ENCODE measurements around the gene KAT8. TPM values are rescaled to one million over a fixed set of nuclear protein-coding genes. Genes with fewer than 3 reads are reported as not detected.
A peak's percentile ranks its signal among the peaks of the same experiment; 100 is the strongest.

KAT8 gene
- total RNA-seq, 2 experiments from 2014 or later = 86.9 to 95.3 TPM

- BruUV-seq (replicated peaks) = no TSS peak
- peak within 1 kb of the TSS; percentile 96 for H3K4me2 ChIP-seq (ENCODE audit: low read length)
- peaks cover 18% of the 10 kb centered on the region for H3K4me1 ChIP-seq (ENCODE audit: insufficient read depth, low read length, poor library complexity, severe bottlenecking)
- H3K4me3 ChIP-seq (ENCODE audit: low read depth, low read length, poor library complexity, severe bottlenecking) = peak within 1 kb of the TSS; percentile 87
- peak within 1 kb of the TSS; percentile 93 for H2AFZ ChIP-seq (ENCODE audit: low read length)
- intact Hi-C loops (cut with micrococcal nuclease; ENCODE audit: unreplicated experiment) = loop anchor here (2.0 kb wide), 1 partner anchor 35 kb away; no protein-coding TSS in a partner anchor
- H3K9me3 ChIP-seq (ENCODE audit: low read length) = no peaks in the 10 kb centered on the region
- peak; percentile 88 for DNase-seq (ENCODE audit: low spot score)
- H3K36me3 ChIP-seq (ENCODE audit: insufficient read depth, low read length) = peaks cover 32% of the 10 kb centered on the region
- H4K20me1 ChIP-seq (ENCODE audit: insufficient read depth, low read length) = no peaks in the 10 kb centered on the region
- ChIA-PET CTCF (ENCODE audit: unreplicated experiment) (no interaction called here), POLR2A (interaction anchor here (0.9 to 1.7 kb wide), 3 partner anchors 9 to 34 kb away, joined by 3 to 8 read pairs (median 3); partner anchors contain the start of gene KAT8)
- peak within 1 kb of the TSS; percentile 38 for H3K27ac ChIP-seq (ENCODE audit: low read depth, low read length, poor library complexity, severe bottlenecking)
- TF ChIP-seq CTCF (conservative IDR thresholded peaks at IDR 0.05; ENCODE audit: low read length) (no peak), EZH2phosphoT487 (IDR thresholded peaks at IDR 0.05; ENCODE audit: borderline replicate concordance, low read depth, low read length) (no peak)
- H3K79me2 ChIP-seq (ENCODE audit: insufficient read depth, low read depth, low read length) = no peaks in the 10 kb centered on the region
- H3K9me2 ChIP-seq (ENCODE audit: insufficient read depth, low read length) = no peaks in the 10 kb centered on the region
Observed at GRCh38 chr16:31108035-31108793, 9.2 kb upstream of the KAT8 start, which contains the start of gene BCKDK. TSS of gene BCKDK (plus strand) at chr16:31108386. CDS start at chr16:31109224, 838 bp downstream.

GRCh38 chr16:31108794-31109558, 8.5 kb upstream of the KAT8 start:
- Histone ChIP-seq H3K4me1 (ENCODE audit: insufficient read depth, low read length, poor library complexity, severe bottlenecking) (peaks cover 18% of the 10 kb centered on the region), H3K4me2 (ENCODE audit: low read length) (peak overlapping the region; percentile 96), H4K20me1 (ENCODE audit: insufficient read depth, low read length) (no peaks in the 10 kb centered on the region), H3K36me3 (ENCODE audit: insufficient read depth, low read length) (peaks cover 33% of the 10 kb centered on the region), H3K79me2 (ENCODE audit: insufficient read depth, low read depth, low read length) (no peaks in the 10 kb centered on the region), H3K27ac (ENCODE audit: low read depth, low read length, poor library complexity, severe bottlenecking) (peak overlapping the region; percentile 24), H2AFZ (ENCODE audit: low read length) (peak overlapping the region; percentile 93), H3K4me3 (ENCODE audit: low read depth, low read length, poor library complexity, severe bottlenecking) (peak overlapping the region; percentile 87), H3K9me2 (ENCODE audit: insufficient read depth, low read length) (no peaks in the 10 kb centered on the region), H3K9me3 (ENCODE audit: low read length) (no peaks in the 10 kb centered on the region)
- BruUV-seq (replicated peaks) = TSS peak; percentile 56
- CTCF ChIA-PET (ENCODE audit: unreplicated experiment) = no interaction called here
- intact Hi-C loops (cut with micrococcal nuclease; ENCODE audit: unreplicated experiment) = loop anchor here (2.0 kb wide), 1 partner anchor 34 kb away; no protein-coding TSS in a partner anchor
- POLR2A ChIA-PET = no interaction called here
- no peak for TF ChIP-seq EZH2phosphoT487 (IDR thresholded peaks at IDR 0.05; ENCODE audit: borderline replicate concordance, low read depth, low read length)
- TF ChIP-seq CTCF (conservative IDR thresholded peaks at IDR 0.05; ENCODE audit: low read length) = no peak
- no peak for DNase-seq (ENCODE audit: low spot score)
